GM13976 (cell line): ENCODE measurements around the gene POGLUT3.

Source experiments
- DNase-seq: peaks from one replicate; pipeline ENCODE4 v3.0.0; 2012; ENCODE audit warnings: low spot score
- CTCF ChIP-seq: IDR thresholded peaks from 2 replicates; pipeline ENCODE4 v1.5.1; 2012; ENCODE audit warnings: borderline replicate concordance, mild to moderate bottlenecking; ENCODE audit not compliant: insufficient read depth; ENCODE audit errors: extremely low read depth, missing control alignments, control extremely low read depth
- in situ Hi-C: fragments of 300-500 bp; cut with MboI; formaldehyde crosslinking; loops from one replicate; pipeline ENCODE4 v1.12.0; 2022; ENCODE audit warnings: low sequenced_read_pairs, mixed read lengths, inconsistent platforms; ENCODE audit not compliant: unreplicated experiment

The POGLUT3 gene

GRCh38 chr11:108453207-108453835 is 44.9 kb downstream of the POGLUT3 start:
- DNase-seq, result no peak
- in situ Hi-C loops, result no loop called here
- TF ChIP-seq CTCF, result no peak
